GM12872 (cell line): ENCODE measurements around the gene DDN.

ENCODE experiments used
- TF ChIP-seq, protein P1 (sequence below): IDR thresholded peaks from 3 replicates; pipeline ENCODE4 v1.5.1; 2011; ENCODE audit warnings: low read depth, mild to moderate bottlenecking, low read length, moderate library complexity; ENCODE audit not compliant: insufficient read depth

The DDN gene

DNA sequence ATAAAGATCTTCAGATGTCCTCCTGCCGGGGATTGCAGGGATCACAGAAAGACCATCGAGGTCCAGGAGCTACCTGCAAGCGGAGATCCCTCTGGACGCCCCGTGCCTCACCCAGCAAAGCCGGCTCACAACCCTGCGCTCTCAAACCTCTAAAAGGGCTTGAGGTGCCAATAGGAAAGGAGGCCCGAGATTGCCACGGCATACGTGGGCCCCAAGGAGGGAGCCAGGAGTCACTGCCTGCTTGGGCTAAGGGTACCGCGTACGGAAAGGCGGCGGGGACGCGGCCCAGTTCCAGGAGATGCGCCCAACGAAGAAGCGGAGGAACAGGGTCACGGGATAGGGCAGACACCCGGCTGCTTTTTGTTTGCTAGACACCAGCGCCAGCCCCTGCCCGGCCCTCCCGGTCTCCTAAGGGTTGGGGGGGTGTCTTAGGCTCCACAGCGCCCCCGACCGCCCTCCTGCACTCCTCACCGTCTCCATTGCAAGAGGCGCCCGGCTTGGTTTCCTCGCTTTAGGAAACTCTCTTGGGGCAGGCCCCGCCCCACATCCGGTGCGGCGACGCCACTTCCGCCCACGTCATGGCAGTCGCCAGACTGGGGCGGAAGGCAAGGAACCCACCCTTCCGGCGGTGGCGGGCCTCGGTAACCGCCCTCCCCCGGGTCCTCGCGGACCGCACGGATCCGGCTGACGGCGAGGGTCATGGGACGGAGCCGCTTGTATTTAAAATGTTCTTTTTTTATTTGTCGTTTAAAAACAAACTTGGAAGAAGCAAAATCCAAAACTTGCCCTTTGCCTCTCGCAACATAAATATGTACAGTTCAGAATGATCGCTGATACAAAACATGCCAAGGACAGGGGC lies 19.3 kb upstream of the DDN start, which contains the start of gene PRKAG1:
PRKAG1 (minus strand) TSS at position 516 of the 859 bp plus-strand sequence; CDS start at position 480, 36 bp downstream.
- TF ChIP-seq, protein P1, sequence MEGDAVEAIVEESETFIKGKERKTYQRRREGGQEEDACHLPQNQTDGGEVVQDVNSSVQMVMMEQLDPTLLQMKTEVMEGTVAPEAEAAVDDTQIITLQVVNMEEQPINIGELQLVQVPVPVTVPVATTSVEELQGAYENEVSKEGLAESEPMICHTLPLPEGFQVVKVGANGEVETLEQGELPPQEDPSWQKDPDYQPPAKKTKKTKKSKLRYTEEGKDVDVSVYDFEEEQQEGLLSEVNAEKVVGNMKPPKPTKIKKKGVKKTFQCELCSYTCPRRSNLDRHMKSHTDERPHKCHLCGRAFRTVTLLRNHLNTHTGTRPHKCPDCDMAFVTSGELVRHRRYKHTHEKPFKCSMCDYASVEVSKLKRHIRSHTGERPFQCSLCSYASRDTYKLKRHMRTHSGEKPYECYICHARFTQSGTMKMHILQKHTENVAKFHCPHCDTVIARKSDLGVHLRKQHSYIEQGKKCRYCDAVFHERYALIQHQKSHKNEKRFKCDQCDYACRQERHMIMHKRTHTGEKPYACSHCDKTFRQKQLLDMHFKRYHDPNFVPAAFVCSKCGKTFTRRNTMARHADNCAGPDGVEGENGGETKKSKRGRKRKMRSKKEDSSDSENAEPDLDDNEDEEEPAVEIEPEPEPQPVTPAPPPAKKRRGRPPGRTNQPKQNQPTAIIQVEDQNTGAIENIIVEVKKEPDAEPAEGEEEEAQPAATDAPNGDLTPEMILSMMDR, result peak; percentile 64

DNA sequence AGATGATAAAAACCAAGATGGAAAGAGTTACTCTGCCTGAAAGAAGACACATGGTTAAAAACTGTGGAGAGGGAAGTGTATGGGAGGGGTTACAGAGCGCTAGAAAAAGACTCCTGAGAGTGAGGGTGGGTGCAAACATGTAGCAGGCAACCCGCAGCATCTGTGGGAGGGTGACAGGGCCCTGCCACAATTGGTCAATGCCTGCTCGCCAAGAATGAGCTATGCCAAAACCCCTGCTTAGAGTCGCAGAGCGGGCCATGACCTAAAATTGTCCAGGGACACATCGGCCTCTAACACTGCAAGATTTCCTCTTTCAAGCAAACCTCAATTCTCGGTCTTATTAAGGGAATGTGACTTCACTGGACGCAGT lies 18.7 kb upstream of the DDN start:
- TF ChIP-seq, protein P1, result no peak

DNA sequence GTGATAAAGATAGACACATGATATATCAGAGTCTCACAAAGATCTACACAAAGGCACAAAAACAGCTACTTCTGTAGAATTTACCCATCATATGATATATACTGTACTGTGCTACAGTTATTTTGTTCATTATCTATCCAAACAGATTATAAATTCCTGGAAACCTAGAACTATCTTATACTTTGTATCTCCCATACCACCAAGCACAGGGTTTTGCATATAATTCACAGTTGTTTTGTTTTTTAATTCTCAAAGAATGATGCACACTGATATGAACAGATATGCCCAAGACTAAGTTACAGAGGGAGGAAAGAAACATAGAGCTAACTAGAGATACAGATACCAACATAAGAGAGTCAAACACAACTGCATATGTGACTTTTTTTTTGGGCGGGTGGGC lies 16.0 kb upstream of the DDN start:
- TF ChIP-seq, protein P1, result no peak

DNA sequence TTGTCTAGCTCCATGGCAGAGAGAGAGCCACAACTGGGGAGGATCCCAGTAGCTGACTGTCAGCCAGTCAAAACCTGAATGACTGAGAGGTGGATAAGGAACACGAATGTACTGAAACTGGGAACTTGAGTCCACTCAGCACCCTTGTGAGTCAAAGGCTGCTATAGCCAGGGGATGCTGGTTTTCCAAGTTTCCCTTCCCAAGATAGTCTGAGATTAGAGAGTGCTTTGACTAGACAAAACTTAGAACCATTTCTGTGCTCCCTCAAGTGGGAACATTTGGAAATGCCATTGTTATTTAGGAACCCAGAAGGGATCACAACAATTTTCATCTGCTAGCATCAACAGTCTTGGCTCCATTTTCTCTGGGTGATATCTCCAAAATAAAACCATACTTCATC lies 15.4 kb upstream of the DDN start:
- TF ChIP-seq, protein P1, result no peak

DNA sequence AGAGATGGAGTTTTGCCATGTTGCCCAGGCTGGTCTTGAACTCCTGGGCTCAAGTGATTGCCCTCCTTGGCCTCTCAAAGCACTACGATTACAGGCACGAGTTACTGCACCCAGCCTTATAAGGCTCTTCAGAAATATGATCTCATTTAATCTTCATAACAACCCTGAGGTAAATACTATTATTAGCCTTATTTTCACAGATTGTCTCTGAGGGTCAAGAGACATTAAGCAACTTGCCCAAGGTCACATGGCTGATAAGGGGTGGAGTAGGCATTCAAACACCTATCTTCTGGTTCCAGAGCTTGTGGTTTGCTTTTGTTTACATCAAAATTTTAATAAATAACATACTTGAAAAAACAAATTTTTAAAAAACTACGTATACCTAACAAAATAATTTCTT lies 14.3 kb upstream of the DDN start:
- TF ChIP-seq, protein P1, result no peak

DNA sequence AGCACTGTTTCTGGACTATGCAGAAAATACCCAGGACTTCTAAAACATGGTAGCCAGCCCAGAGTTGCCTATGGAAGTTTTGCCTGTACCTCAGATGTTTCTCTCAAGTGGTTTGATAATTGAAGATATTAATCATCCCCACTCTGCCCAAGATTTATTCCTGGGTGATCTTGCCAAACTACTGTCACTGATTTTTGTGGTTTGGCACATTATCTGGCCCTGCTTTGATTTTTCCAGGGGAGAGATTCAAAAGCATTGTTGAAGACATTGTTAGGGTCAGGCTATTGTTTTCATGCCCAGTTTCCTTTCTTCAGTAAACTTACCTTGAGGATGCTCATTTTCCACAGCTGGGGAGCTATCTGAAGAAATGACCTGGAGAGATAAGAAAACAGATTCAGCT lies 13.6 kb upstream of the DDN start:
- TF ChIP-seq, protein P1, result no peak

DNA sequence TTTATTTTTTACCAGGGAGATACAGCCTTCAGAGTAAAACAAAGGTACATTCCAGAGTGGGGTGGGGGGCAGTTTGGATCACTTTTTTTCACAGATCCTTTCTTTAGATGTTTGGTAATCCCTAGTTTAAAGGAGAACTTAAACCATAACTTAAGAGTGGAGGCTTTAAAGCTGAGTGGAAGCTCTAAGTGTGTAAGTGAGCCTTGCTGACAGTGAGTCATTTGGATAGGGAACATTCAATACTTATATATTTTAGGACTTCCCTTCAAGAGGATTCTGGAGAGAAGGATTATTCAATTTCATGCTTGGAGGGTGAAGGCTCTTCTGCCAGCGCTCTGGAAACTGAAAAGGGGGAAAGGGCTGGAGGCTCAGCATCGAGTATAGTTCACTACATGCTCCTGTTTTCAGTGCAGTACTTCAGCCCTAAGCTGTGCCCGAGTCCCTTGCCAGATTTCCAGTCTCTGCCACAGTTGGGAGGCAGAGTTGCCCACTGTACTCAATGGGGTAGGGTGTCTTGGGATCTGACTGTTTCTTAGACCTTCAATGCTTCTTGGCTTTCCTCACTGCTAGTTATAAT lies 11.0 kb upstream of the DDN start:
- TF ChIP-seq, protein P1, result no peak
